Activated CD8-positive, alpha-beta memory T cell treated with anti-CD3 and anti-CD28 coated beads, Interleukin-2, amount 10 ng/mL, durations not matched to agents 7 days and 5 days (primary cell): ENCODE measurements around the gene TACSTD2. TPM values are rescaled to one million over a fixed set of nuclear protein-coding genes. Genes with fewer than 3 reads are reported as not detected.
"Not testable (repeated sequence)": the region's sequence is repeated elsewhere in the genome, so short reads cannot be mapped to it uniquely, and the experiment has no call there.

Experiments
- ATAC-seq: fragments of 150-1000 bp; cut with Tn5 transposase; one replicate; pipeline ENCODE4 v1.10.0; 2021; ENCODE audit warnings: moderate library complexity
- CTCF ChIA-PET: fragments of 350-600 bp; sonication (Branson Sonifier 250); formaldehyde crosslinking; loops from one replicate; lab custom pipeline; 2021; ENCODE audit warnings: antibody characterized with exemption; lab: Charles Lee
- DNase-seq: peaks from one replicate; pipeline ENCODE4 v3.0.0-alpha.2; 2020
- H3K27ac Mint-ChIP-seq: one replicate; pipeline ENCODE4 v1.8.0; 2021; ENCODE audit warnings: mild to moderate bottlenecking, mixed read lengths
- H3K27me3 Mint-ChIP-seq: one replicate; pipeline ENCODE4 v1.8.0; 2021; ENCODE audit warnings: mixed read lengths
- H3K36me3 Mint-ChIP-seq: one replicate; pipeline ENCODE4 v1.8.0; 2021; ENCODE audit warnings: mild to moderate bottlenecking, mixed read lengths
- H3K4me1 Mint-ChIP-seq: one replicate; pipeline ENCODE4 v1.8.0; 2021; ENCODE audit warnings: mixed read lengths
- H3K4me3 Mint-ChIP-seq: one replicate; pipeline ENCODE4 v1.8.0; 2021; ENCODE audit warnings: mild to moderate bottlenecking, moderate library complexity, mixed read lengths
- H3K9me3 Mint-ChIP-seq: one replicate; pipeline ENCODE4 v1.8.0; 2022; ENCODE audit warnings: low read depth, mixed read lengths
- total RNA-seq, 2 experiments: library from RNA; stranded (reverse); gene quantifications; one replicate each; pipeline ENCODE4 v1.2.3, GENCODE V29; 2021

Gene TACSTD2
- total RNA-seq, 2 experiments from 2014 or later: not detected

GRCh38 chr1:58545591-58546519 lies 31.2 kb downstream of the TACSTD2 start:
- Mint-ChIP-seq H3K27me3 (peaks cover 2% of the 10 kb centered on the region), H3K4me3 (peak overlapping the region; percentile 93), H3K27ac (peak overlapping the region; percentile 92), H3K4me1 (peaks cover 24% of the 10 kb centered on the region), H3K9me3 (no peaks in the 10 kb centered on the region), H3K36me3 (peaks cover 2% of the 10 kb centered on the region)
- DNase-seq: peak; percentile 86
- peak; percentile 78 for ATAC-seq
- CTCF ChIA-PET: interaction anchor here (0.6 to 3.9 kb wide), 14 partner anchors 8 to 1714 kb away, joined by 3 to 55 read pairs (median 3); no protein-coding TSS in a partner anchor

- CTCF ChIA-PET: interaction anchor here (0.8 to 1.9 kb wide), 2 partner anchors 13 to 28 kb away, joined by 4 to 9 read pairs; no protein-coding TSS in a partner anchor
- Mint-ChIP-seq H3K27me3 (no peaks in the 10 kb centered on the region), H3K27ac (no peak overlapping the region), H3K4me1 (peaks cover 24% of the 10 kb centered on the region), H3K9me3 (no peaks in the 10 kb centered on the region), H3K4me3 (no peak overlapping the region), H3K36me3 (peaks cover 2% of the 10 kb centered on the region)
- DNase-seq (no peak), ATAC-seq (no peak)
Measured at GRCh38 chr1:58543260-58543659, 33.8 kb downstream of the TACSTD2 start.

- ATAC-seq (no peak), DNase-seq (no peak)
- H3K36me3 Mint-ChIP-seq: no peaks in the 10 kb centered on the region
- H3K4me3 Mint-ChIP-seq: no peak overlapping the region
- peaks cover 3% of the 10 kb centered on the region for H3K4me1 Mint-ChIP-seq
- no peak overlapping the region for H3K27ac Mint-ChIP-seq
- H3K9me3 Mint-ChIP-seq: no peaks in the 10 kb centered on the region
- H3K27me3 Mint-ChIP-seq: no peaks in the 10 kb centered on the region
- CTCF ChIA-PET: interaction anchor here (1.4 kb wide), 1 partner anchor 33 kb away, joined by 7 read pairs; no protein-coding TSS in a partner anchor
Measured at GRCh38 chr1:58539553-58539952, 37.5 kb downstream of the TACSTD2 start.

GRCh38 chr1:58538821-58539220 lies 38.2 kb downstream of the TACSTD2 start:
- Mint-ChIP-seq H3K9me3 (no peaks in the 10 kb centered on the region), H3K27ac (no peak overlapping the region)

GRCh38 chr1:58531842-58532241 lies 45.2 kb downstream of the TACSTD2 start:
- ATAC-seq, H3K4me3 Mint-ChIP-seq, DNase-seq, H3K36me3 Mint-ChIP-seq, H3K4me1 Mint-ChIP-seq, CTCF ChIA-PET, H3K9me3 Mint-ChIP-seq, H3K27ac Mint-ChIP-seq, H3K27me3 Mint-ChIP-seq: not testable (repeated sequence)

More at GRCh38 chr1:58538821-58539220, 38.2 kb downstream of the TACSTD2 start:
- CTCF ChIA-PET: interaction anchor here (1.0 kb wide), 1 partner anchor 12 kb away, joined by 3 read pairs; no protein-coding TSS in a partner anchor
- Mint-ChIP-seq H3K4me3 (no peak overlapping the region), H3K27me3 (no peaks in the 10 kb centered on the region), H3K36me3 (no peaks in the 10 kb centered on the region), H3K4me1 (peaks cover 3% of the 10 kb centered on the region)
- no peak for ATAC-seq
- no peak for DNase-seq

- CTCF ChIA-PET: interaction anchor here (1.0 to 1.4 kb wide), 2 partner anchors 14 kb away, joined by 3 to 4 read pairs; no protein-coding TSS in a partner anchor
- DNase-seq (no peak), ATAC-seq (no peak)
- no peaks in the 10 kb centered on the region for H3K9me3 Mint-ChIP-seq
- peaks cover 13% of the 10 kb centered on the region for H3K4me1 Mint-ChIP-seq
- peaks cover 12% of the 10 kb centered on the region for H3K36me3 Mint-ChIP-seq
- H3K4me3 Mint-ChIP-seq: no peak overlapping the region
- H3K27me3 Mint-ChIP-seq: no peaks in the 10 kb centered on the region
- H3K27ac Mint-ChIP-seq: no peak overlapping the region
Measured at GRCh38 chr1:58529284-58529683, 47.8 kb downstream of the TACSTD2 start.

GRCh38 chr1:58528518-58528917 lies 48.5 kb downstream of the TACSTD2 start:
- peaks cover 16% of the 10 kb centered on the region for H3K36me3 Mint-ChIP-seq
- DNase-seq: no peak
- no peaks in the 10 kb centered on the region for H3K27me3 Mint-ChIP-seq
- ATAC-seq: no peak
- H3K9me3 Mint-ChIP-seq: no peaks in the 10 kb centered on the region
- peaks cover 17% of the 10 kb centered on the region for H3K4me1 Mint-ChIP-seq
- no peak overlapping the region for H3K27ac Mint-ChIP-seq
- H3K4me3 Mint-ChIP-seq: no peak overlapping the region
- CTCF ChIA-PET: interaction anchor here (2.3 to 2.6 kb wide), 2 partner anchors 12 to 19 kb away, joined by 9 to 12 read pairs; partner anchors contain the start of gene OMA1

Other genes with a start within 250 kb of the TACSTD2 start
- 10 to 100 TPM; 24.9 to 26.0 TPM for gene OMA1, start 30.5 kb downstream of the TACSTD2 start, total RNA-seq
- 10 to 100 TPM; 45.3 to 60.5 TPM for gene MYSM1, start 122.8 kb upstream of the TACSTD2 start, total RNA-seq
- gene JUN, start 206.8 kb upstream of the TACSTD2 start, total RNA-seq: 100 to 1,000 TPM in 1 of 2 experiments, 10 to 100 TPM in 1; 50.5 to 129 TPM